Panc1 (cell line): ENCODE results near the gene STX18. TPM values are rescaled to one million over a fixed set of nuclear protein-coding genes. Genes with fewer than 3 reads are reported as not detected.

ENCODE experiments used
- ATAC-seq: fragments of 200-7000 bp; cut with Tn5 transposase; 2 replicates; pipeline ENCODE4 v1.9.1; 2020; ENCODE audit warnings: mild to moderate bottlenecking, moderate library complexity
- BruUV-seq: library from RNA; stranded (reverse); fragments of 400-500 nt; replicated peaks from 2 replicates; lab custom pipeline; 2021; lab: Mats Ljungman, UMichigan
- CTCF ChIA-PET: fragments of 300-600 bp; sonication (Branson Sonifier 250); formaldehyde crosslinking; loops from one replicate; lab custom pipeline; 2022; ENCODE audit warnings: antibody characterized with exemption; lab: Charles Lee
- POLR2A ChIA-PET: fragments of 300-600 bp; sonication (Branson Sonifier 250); formaldehyde crosslinking; loops from one replicate; lab custom pipeline; 2022; ENCODE audit warnings: antibody characterized with exemption; lab: Charles Lee
- DNase-seq: peaks from one replicate; pipeline ENCODE4 v3.0.0-alpha.2; 2010; ENCODE audit warnings: low read depth, low spot score
- H3K27ac ChIP-seq: 2 replicates; pipeline ENCODE4 v1.5.1; 2011; ENCODE audit warnings: mild to moderate bottlenecking, low read length, inconsistent platforms
- H3K27me3 ChIP-seq: fragments of 200-500 bp; sonication (Bioruptor generic); 2 replicates; pipeline ENCODE4 v1.6.0; 2014; ENCODE audit warnings: low read length, inconsistent platforms; ENCODE audit not compliant: control insufficient read depth, insufficient read depth
- H3K36me3 ChIP-seq: fragments of 200-500 bp; sonication (Bioruptor generic); 2 replicates; pipeline ENCODE4 v1.5.1; 2014; ENCODE audit warnings: inconsistent platforms, mild to moderate bottlenecking, low read length, moderate library complexity; ENCODE audit not compliant: control insufficient read depth, insufficient read depth
- H3K4me1 ChIP-seq: 2 replicates; pipeline ENCODE4 v1.5.1; 2011; ENCODE audit warnings: inconsistent platforms, mild to moderate bottlenecking, low read length, moderate library complexity; ENCODE audit not compliant: control insufficient read depth, insufficient read depth
- H3K4me3 ChIP-seq, 2 experiments: 2 replicates each; pipeline ENCODE4 v1.5.1; 2011 to 2012; ENCODE audit warnings: low read depth in 2 of 2, low read length in 2 of 2, mild to moderate bottlenecking in 2 of 2, inconsistent platforms in 1 of 2, moderate library complexity in 1 of 2
- H3K9me3 ChIP-seq: fragments of 200-500 bp; sonication (Bioruptor generic); 2 replicates; pipeline ENCODE4 v1.5.1; 2014; ENCODE audit warnings: low read depth, mild to moderate bottlenecking, inconsistent platforms, low read length, moderate library complexity; ENCODE audit not compliant: control insufficient read depth, insufficient read depth
- CTCF ChIP-seq: fragments of 450-650 bp; IDR thresholded peaks from 2 replicates; pipeline ENCODE4 v1.5.1; 2017; ENCODE audit warnings: mild to moderate bottlenecking
- POLR2AphosphoS5 ChIP-seq: IDR thresholded peaks from 2 replicates; pipeline ENCODE4 v1.6.1; 2012; ENCODE audit warnings: mild to moderate bottlenecking, low read depth, low read length, moderate library complexity
- REST ChIP-seq, 2 experiments: IDR thresholded peaks; 2 replicates each; pipeline ENCODE4 v1.6.1; 2011 to 2012; ENCODE audit warnings: low read depth in 2 of 2, control low read depth in 1 of 2, low read length in 1 of 2, mild to moderate bottlenecking in 1 of 2, moderate library complexity in 1 of 2; ENCODE audit not compliant: insufficient read depth in 1 of 2
- SIN3A ChIP-seq: IDR thresholded peaks from 2 replicates; pipeline ENCODE4 v1.6.1; 2012; ENCODE audit warnings: low read depth, mild to moderate bottlenecking, low read length, moderate library complexity, borderline replicate concordance; ENCODE audit not compliant: insufficient read depth
- TCF7L2 ChIP-seq: IDR thresholded peaks from 2 replicates; pipeline ENCODE4 v1.6.1; 2011; ENCODE audit warnings: mild to moderate bottlenecking, low read depth, low read length, inconsistent platforms
- in situ Hi-C: cut with HindIII; loops from 2 replicates; pipeline ENCODE4 v1.10.0; 2016; ENCODE audit warnings: low sequenced_read_pairs, low pct_unique_long_range_greater_than_20kb
- intact Hi-C: fragments of 100-400 bp; cut with micrococcal nuclease; formaldehyde crosslinking; loops from one replicate; pipeline ENCODE4 v1.10.0; 2022; ENCODE audit not compliant: unreplicated experiment
- total RNA-seq: library from RNA; stranded (reverse); gene quantifications from one replicate; pipeline ENCODE4 v1.2.1, GENCODE V29; 2021; ENCODE audit not compliant: unreplicated experiment

STX18 gene
- total RNA-seq, 1 experiment from 2014 or later: 15.0 TPM

- H3K27me3 ChIP-seq: no peaks in the 10 kb centered on the region
- TF ChIP-seq SIN3A: no peak
- no peak for TF ChIP-seq POLR2AphosphoS5
- TF ChIP-seq CTCF: no peak
- TF ChIP-seq REST (IDR thresholded peaks at IDR 0.05; ENCODE audit: insufficient read depth in 1 of 2, low read depth in 2 of 2, low read length in 1 of 2): no peak
- TF ChIP-seq TCF7L2: no peak
- no peak overlapping the region for H3K27ac ChIP-seq
- H3K4me1 ChIP-seq: no peaks in the 10 kb centered on the region
- BruUV-seq: no TSS peak
- CTCF ChIA-PET: no interaction called here
- no peaks in the 10 kb centered on the region for H3K36me3 ChIP-seq
- H3K4me3 ChIP-seq: no peak overlapping the region
- no peak for DNase-seq
- intact Hi-C loops (no loop called here), in situ Hi-C loops (no loop called here)
- POLR2A ChIA-PET: no interaction called here
- ATAC-seq: no peak
- H3K9me3 ChIP-seq: no peaks in the 10 kb centered on the region
These were observed 12.5 kb downstream of the STX18 start for GRCh38 chr4:4529392-4529791.

GRCh38 chr4:4526401-4526800 lies 15.4 kb downstream of the STX18 start:
- in situ Hi-C loops (no loop called here), intact Hi-C loops (no loop called here)
- no peaks in the 10 kb centered on the region for H3K36me3 ChIP-seq
- no peak for DNase-seq
- H3K9me3 ChIP-seq: no peaks in the 10 kb centered on the region
- H3K4me1 ChIP-seq: peaks cover under 1% of the 10 kb centered on the region; the same call in 1 of the 2 replicates
- no peak overlapping the region for H3K27ac ChIP-seq
- ChIA-PET POLR2A (no interaction called here), CTCF (no interaction called here)
- no peaks in the 10 kb centered on the region for H3K27me3 ChIP-seq
- no TSS peak for BruUV-seq
- TF ChIP-seq SIN3A (no peak), POLR2AphosphoS5 (no peak), TCF7L2 (no peak), CTCF (no peak), REST (IDR thresholded peaks at IDR 0.05; ENCODE audit: insufficient read depth in 1 of 2, low read depth in 2 of 2, low read length in 1 of 2) (no peak)
- no peak for ATAC-seq
- H3K4me3 ChIP-seq: no peak overlapping the region
